ENCODE measurements around the gene B4GALNT2.

B4GALNT2 gene

GRCh38 chr17:49225554-49226236, 93.1 kb downstream of the B4GALNT2 start:
- DNase-seq (ENCODE audit: low read depth), result no peak
- TF ChIP-seq CTCF (IDR thresholded peaks at IDR 0.05; ENCODE audit: control insufficient read depth, extremely low read depth, insufficient read depth), result no peak
- H3K4me3 ChIP-seq (ENCODE audit: low read depth, low read length), result no peak overlapping the region

Measured in LNCaP clone FGC (cell line).